MM.1S (cell line): ENCODE results near the gene TCF20.

Experiments used
- CTCF ChIP-seq: fragments of 300-600 bp; sonication (generic); IDR thresholded peaks from 2 replicates; pipeline ENCODE4 v1.5.1; 2016; ENCODE audit warnings: antibody characterized with exemption, low read length, mixed read lengths
- EZH2 ChIP-seq: fragments of 300-600 bp; sonication (generic); optimal IDR thresholded peaks from 2 replicates; pipeline ENCODE3; 2017; ENCODE audit warnings: low read depth, mild to moderate bottlenecking, antibody characterized with exemption, low read length, mixed read lengths

DNA sequence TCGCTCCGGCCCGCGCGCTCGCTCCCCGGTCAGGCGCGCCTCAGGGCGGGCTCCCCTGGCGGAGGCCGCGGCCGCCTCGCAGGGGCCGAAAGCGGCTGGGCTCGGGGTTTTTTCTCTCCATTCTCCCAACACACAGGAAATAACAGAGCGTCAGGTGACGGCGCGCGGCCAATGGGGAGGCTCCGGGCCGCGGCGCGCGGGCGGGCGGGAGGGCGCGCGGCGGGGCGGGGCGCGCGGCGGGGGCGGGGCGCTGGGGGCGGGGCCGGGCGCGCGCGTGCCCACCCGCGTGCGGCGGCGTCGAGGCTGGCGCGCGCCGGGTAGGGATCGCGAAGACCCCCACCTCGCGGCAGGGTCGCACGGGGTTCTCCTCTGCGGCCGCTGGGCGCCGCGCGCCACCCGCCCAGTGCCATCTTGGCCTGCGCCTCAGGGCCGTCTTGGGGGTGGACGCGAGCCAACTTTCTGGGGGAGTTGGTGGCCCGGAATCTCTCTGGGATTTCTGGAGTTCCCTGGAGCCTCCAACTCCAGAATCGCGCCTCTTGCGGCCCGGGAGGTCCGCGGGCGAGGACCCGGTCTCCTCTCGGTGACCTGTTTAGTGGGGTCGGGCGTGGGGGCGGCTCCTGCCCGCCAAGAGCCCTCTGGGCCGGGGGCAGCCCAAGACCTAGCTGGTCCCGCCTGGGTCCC, at the start of gene TCF20:
- TF ChIP-seq CTCF (no peak), EZH2 (no peak)
